ENCODE measurements around the gene RNF213.
"Not testable (repeated sequence)": the region's sequence is repeated elsewhere in the genome, so short reads cannot be mapped to it uniquely, and the experiment has no call there.

RNF213 gene

GRCh38 chr17:80256034-80256350 is 4.7 kb upstream of the RNF213 start:
- H3K36me3 ChIP-seq (ENCODE audit: insufficient read depth, low read length): no peaks in the 10 kb centered on the region
- H3K9ac ChIP-seq (ENCODE audit: low read length): no peak overlapping the region
- H3K9me3 ChIP-seq (ENCODE audit: low read length): no peaks in the 10 kb centered on the region
- peaks cover 4% of the 10 kb centered on the region for H3K4me1 ChIP-seq (ENCODE audit: insufficient read depth, low read length)
- H3K27me3 ChIP-seq (ENCODE audit: control insufficient read depth in 1 of 2, insufficient read depth in 2 of 2, low read length in 2 of 2): no peaks in the 10 kb centered on the region
- no peak overlapping the region for H3K27ac ChIP-seq (ENCODE audit: low read depth, low read length)
- no peak overlapping the region for H3K4me3 ChIP-seq (ENCODE audit: low read depth in 1 of 2, low read length in 2 of 2)

GRCh38 chr17:80257716-80258213 is 2.9 kb upstream of the RNF213 start:
- no peak overlapping the region for H3K27ac ChIP-seq (ENCODE audit: low read depth, low read length)
- H3K4me3 ChIP-seq (ENCODE audit: low read depth in 1 of 2, low read length in 2 of 2): no peak overlapping the region
- no peaks in the 10 kb centered on the region for H3K27me3 ChIP-seq (ENCODE audit: control insufficient read depth in 1 of 2, insufficient read depth in 2 of 2, low read length in 2 of 2)
- no peaks in the 10 kb centered on the region for H3K9me3 ChIP-seq (ENCODE audit: low read length)
- H3K9ac ChIP-seq (ENCODE audit: low read length): no peak overlapping the region
- peaks cover 17% of the 10 kb centered on the region for H3K4me1 ChIP-seq (ENCODE audit: insufficient read depth, low read length)
- no peaks in the 10 kb centered on the region for H3K36me3 ChIP-seq (ENCODE audit: insufficient read depth, low read length)

DNA sequence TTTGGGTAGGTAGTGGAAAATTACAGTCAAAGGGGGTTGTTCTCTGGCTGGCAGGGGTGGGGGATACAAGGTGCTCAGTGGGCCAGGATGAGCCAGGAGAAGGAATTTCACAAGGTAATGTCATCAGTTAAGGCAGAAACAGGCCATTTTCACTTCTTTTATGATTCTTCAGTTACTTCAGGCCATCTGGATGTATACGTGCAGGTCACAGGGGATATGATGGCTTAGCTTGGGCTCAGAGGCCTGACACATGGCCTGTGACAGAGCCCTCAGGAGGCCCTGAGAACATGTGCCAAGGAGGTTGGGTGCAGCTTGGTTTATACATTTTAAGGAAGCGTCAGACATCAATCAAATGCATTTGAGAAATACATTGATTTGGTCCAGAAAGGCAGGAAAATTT is 2.4 kb upstream of the RNF213 start:
- H3K4me1 ChIP-seq (ENCODE audit: insufficient read depth, low read length): peaks cover 21% of the 10 kb centered on the region
- H3K27me3 ChIP-seq (ENCODE audit: control insufficient read depth in 1 of 2, insufficient read depth in 2 of 2, low read length in 2 of 2); H3K27ac ChIP-seq (ENCODE audit: low read depth, low read length); H3K9ac ChIP-seq (ENCODE audit: low read length); H3K9me3 ChIP-seq (ENCODE audit: low read length); H3K36me3 ChIP-seq (ENCODE audit: insufficient read depth, low read length); H3K4me3 ChIP-seq (ENCODE audit: low read depth in 1 of 2, low read length in 2 of 2): not testable (repeated sequence)

DNA sequence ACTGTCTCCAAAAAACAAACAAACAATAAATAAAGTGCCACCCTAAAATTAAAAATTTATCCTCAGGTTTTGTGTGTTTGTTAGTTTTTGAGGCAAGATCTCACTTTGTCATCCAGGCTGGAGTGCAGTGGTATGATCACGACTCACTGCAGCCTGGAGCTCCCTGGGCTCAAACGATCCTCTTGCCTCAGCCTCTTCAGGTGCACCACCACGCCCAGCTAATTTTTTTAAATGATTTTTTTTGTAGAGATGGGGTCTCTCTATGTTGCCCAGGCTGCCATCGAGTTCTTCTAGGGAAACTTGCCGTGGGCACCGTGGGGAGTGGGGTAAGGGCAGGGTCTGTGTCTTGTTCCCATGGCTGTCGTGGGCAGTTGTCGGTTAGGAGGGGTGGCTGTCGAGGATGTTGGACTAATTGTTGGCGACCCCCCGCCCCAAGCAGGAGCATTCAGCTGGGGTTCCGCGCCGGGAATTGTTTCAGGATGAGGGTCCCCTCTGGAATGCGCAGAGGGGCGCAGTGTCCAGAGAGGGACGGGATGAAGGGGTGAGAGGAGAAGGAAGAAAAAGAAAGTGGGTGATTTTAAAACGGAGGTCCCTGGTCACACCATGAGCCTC is 1.1 kb upstream of the RNF213 start:
- peaks cover 33% of the 10 kb centered on the region for H3K4me1 ChIP-seq (ENCODE audit: insufficient read depth, low read length)
- H3K9ac ChIP-seq (ENCODE audit: low read length): no peak overlapping the region
- H3K4me3 ChIP-seq (ENCODE audit: low read depth in 1 of 2, low read length in 2 of 2): peak overlapping the region; percentile 12 to 61
- no peaks in the 10 kb centered on the region for H3K27me3 ChIP-seq (ENCODE audit: control insufficient read depth in 1 of 2, insufficient read depth in 2 of 2, low read length in 2 of 2)
- H3K9me3 ChIP-seq (ENCODE audit: low read length): no peaks in the 10 kb centered on the region
- H3K36me3 ChIP-seq (ENCODE audit: insufficient read depth, low read length): no peaks in the 10 kb centered on the region
- H3K27ac ChIP-seq (ENCODE audit: low read depth, low read length): peak overlapping the region; percentile 40

DNA sequence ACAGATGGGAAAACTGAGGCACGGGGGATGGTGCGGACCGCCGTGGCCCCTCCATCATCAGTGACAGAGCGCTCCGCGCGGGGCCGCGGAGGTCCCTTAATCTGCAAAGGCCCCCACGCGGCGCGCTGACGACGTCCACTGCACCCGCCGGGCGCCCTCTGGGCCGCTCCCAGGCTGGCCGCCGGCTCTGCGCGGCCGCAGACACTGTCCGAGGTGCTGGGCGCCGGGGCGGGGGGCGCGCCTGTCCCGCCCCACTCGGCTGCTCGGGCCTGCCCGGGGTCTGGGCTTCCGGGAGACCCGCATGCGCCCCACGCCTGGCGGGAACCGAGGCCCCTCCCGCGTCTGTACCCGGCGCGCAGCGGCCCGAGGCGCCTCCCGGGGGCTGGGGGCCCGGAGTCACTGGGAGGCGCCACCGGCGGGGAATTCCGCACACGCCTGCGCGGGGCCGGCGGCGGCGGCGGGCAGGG is 550 bp upstream of the RNF213 start:
- Histone ChIP-seq H3K36me3 (ENCODE audit: insufficient read depth, low read length) (no peaks in the 10 kb centered on the region), H3K9ac (ENCODE audit: low read length) (no peak overlapping the region), H3K9me3 (ENCODE audit: low read length) (no peaks in the 10 kb centered on the region), H3K27me3 (ENCODE audit: control insufficient read depth in 1 of 2, insufficient read depth in 2 of 2, low read length in 2 of 2) (no peaks in the 10 kb centered on the region), H3K27ac (ENCODE audit: low read depth, low read length) (peak overlapping the region; percentile 40), H3K4me1 (ENCODE audit: insufficient read depth, low read length) (peaks cover 33% of the 10 kb centered on the region), H3K4me3 (ENCODE audit: low read depth in 1 of 2, low read length in 2 of 2) (peak overlapping the region; percentile 12 to 61)

GRCh38 chr17:80261159-80261894 is 675 bp downstream of the RNF213 start:
- Histone ChIP-seq H3K9me3 (ENCODE audit: low read length) (no peaks in the 10 kb centered on the region), H3K4me1 (ENCODE audit: insufficient read depth, low read length) (peaks cover 33% of the 10 kb centered on the region), H3K9ac (ENCODE audit: low read length) (peak overlapping the region; percentile 53), H3K36me3 (ENCODE audit: insufficient read depth, low read length) (no peaks in the 10 kb centered on the region), H3K27ac (ENCODE audit: low read depth, low read length) (peak overlapping the region; percentile 97), H3K4me3 (ENCODE audit: low read depth in 1 of 2, low read length in 2 of 2) (peak overlapping the region; percentile 88 to 99), H3K27me3 (ENCODE audit: control insufficient read depth in 1 of 2, insufficient read depth in 2 of 2, low read length in 2 of 2) (no peaks in the 10 kb centered on the region)

DNA sequence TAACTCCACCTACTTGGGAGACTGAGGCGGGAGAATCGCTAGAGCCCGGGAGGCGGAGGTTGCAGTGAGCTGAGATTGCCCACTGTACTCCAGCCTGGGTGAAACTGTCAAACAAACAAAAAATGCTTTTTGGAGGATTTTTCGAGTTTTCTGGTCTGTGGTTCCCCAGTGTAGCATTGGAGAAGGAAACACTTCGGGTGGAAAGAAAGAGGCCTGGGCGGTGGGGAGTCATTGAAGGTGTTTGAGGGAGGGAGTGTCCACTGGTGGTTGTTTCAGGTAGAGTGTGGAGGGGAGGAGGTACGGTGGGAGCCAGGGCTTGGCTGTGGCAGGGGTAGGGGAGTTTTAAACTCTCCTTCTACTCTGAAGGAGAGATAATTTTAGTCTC is 1.2 kb downstream of the RNF213 start:
- Histone ChIP-seq H3K36me3 (ENCODE audit: insufficient read depth, low read length) (no peaks in the 10 kb centered on the region), H3K9me3 (ENCODE audit: low read length) (no peaks in the 10 kb centered on the region), H3K4me1 (ENCODE audit: insufficient read depth, low read length) (peaks cover 33% of the 10 kb centered on the region), H3K4me3 (ENCODE audit: low read depth in 1 of 2, low read length in 2 of 2) (peak overlapping the region; percentile 88 to 99), H3K27me3 (ENCODE audit: control insufficient read depth in 1 of 2, insufficient read depth in 2 of 2, low read length in 2 of 2) (no peaks in the 10 kb centered on the region), H3K9ac (ENCODE audit: low read length) (peak overlapping the region; percentile 53), H3K27ac (ENCODE audit: low read depth, low read length) (peak overlapping the region; percentile 97)

DNA sequence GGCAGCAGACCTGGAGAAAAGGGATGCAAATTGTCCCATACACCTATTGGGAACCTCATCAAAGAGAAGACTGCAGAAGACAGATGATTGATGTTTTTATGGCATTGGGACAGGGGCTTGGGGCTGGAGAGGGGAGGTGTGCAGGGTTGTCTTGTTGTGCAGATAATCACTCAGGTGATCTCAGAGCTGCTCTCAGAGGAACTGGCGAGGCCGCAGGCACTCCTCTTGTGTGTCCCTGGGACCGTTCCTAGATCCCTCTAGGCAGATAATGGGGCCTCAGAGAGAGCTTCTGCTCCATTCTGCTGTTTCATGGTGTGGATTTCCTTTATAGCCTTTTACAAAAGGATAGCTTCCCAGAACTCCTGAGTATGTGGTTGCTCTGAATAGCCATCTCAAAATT is 1.6 kb downstream of the RNF213 start:
- H3K36me3 ChIP-seq (ENCODE audit: insufficient read depth, low read length): no peaks in the 10 kb centered on the region
- peaks cover 33% of the 10 kb centered on the region for H3K4me1 ChIP-seq (ENCODE audit: insufficient read depth, low read length)

GRCh38 chr17:80262775-80263244 is 2.2 kb downstream of the RNF213 start:
- Histone ChIP-seq H3K4me3 (ENCODE audit: low read depth in 1 of 2, low read length in 2 of 2) (peak overlapping the region; percentile 38 to 71), H3K27ac (ENCODE audit: low read depth, low read length) (peak overlapping the region; percentile 75), H3K4me1 (ENCODE audit: insufficient read depth, low read length) (peaks cover 33% of the 10 kb centered on the region), H3K36me3 (ENCODE audit: insufficient read depth, low read length) (no peaks in the 10 kb centered on the region), H3K27me3 (ENCODE audit: control insufficient read depth in 1 of 2, insufficient read depth in 2 of 2, low read length in 2 of 2) (no peaks in the 10 kb centered on the region), H3K9me3 (ENCODE audit: low read length) (no peaks in the 10 kb centered on the region), H3K9ac (ENCODE audit: low read length) (no peak overlapping the region)

More for the DNA sequence above, 1.6 kb downstream of the RNF213 start:
- Histone ChIP-seq H3K27ac (ENCODE audit: low read depth, low read length) (peak overlapping the region; percentile 97), H3K9me3 (ENCODE audit: low read length) (no peaks in the 10 kb centered on the region), H3K27me3 (ENCODE audit: control insufficient read depth in 1 of 2, insufficient read depth in 2 of 2, low read length in 2 of 2) (no peaks in the 10 kb centered on the region), H3K9ac (ENCODE audit: low read length) (no peak overlapping the region), H3K4me3 (ENCODE audit: low read depth in 1 of 2, low read length in 2 of 2) (peak overlapping the region in 1 of 2 donors; percentile 71)

DNA sequence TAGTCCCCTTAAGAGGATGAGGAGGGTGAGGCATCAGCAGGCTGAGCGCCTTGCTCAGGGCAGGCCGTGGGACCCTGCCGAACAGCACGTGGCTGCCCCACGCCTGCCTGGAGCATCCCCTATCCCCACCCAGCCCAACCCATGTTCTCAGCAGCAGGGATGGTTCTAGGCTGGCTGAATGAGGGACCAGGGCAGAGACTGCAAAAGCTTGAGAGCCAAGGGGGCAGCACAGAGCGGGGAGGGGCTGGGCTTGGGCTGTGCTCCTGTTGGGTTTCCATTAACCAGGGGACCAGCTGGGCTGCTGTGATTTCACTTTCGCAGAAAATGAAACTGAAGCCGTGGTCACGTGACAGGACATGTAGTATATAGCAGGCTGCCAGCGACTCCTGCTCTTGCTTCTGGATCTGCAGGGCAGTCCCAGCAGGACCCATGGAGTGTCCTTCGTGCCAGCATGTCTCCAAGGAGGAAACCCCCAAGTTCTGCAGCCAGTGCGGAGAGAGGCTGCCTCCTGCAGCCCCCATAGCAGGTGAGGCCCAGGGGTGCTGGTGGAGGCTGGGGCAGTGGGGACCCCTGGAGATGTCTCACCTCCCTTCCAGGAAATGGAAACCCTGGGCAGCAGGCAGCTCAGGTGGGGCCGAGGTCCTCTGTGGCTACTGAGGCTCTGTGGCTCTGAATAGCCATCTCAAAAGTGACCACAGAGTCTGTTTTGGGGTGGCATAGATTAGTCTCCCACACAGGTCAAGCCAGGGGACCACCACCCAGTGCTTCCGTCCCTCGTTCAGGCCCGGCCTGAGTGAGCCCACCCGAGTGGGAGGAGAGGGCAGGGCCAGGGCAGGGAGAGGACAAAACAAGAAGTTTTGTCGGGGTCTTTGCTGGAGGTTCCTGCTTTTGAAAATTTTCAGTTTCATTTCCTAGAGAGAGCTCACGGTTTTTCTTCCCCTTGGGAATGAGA is 2.9 kb downstream of the RNF213 start:
- H3K4me1 ChIP-seq (ENCODE audit: insufficient read depth, low read length): peaks cover 33% of the 10 kb centered on the region
- H3K36me3 ChIP-seq (ENCODE audit: insufficient read depth, low read length): peaks cover 3% of the 10 kb centered on the region
- H3K27me3 ChIP-seq (ENCODE audit: control insufficient read depth in 1 of 2, insufficient read depth in 2 of 2, low read length in 2 of 2): no peaks in the 10 kb centered on the region
- no peaks in the 10 kb centered on the region for H3K9me3 ChIP-seq (ENCODE audit: low read length)
- peak overlapping the region; percentile 75 for H3K27ac ChIP-seq (ENCODE audit: low read depth, low read length)
- H3K4me3 ChIP-seq (ENCODE audit: low read depth in 1 of 2, low read length in 2 of 2): peak overlapping the region; percentile 38 to 71
- H3K9ac ChIP-seq (ENCODE audit: low read length): no peak overlapping the region
